KBM-7 (cell line): ENCODE data around the gene FARP1.
A peak's percentile ranks its signal among the peaks of the same experiment; 100 is the strongest.
"Not testable (repeated sequence)": the region's sequence is repeated elsewhere in the genome, so short reads cannot be mapped to it uniquely, and the experiment has no call there.

Experiments used
- DNase-seq: peaks from one replicate; pipeline ENCODE4 v3.0.0-alpha.2; 2015
- in situ Hi-C: fragments of 300-500 bp; cut with MboI; formaldehyde crosslinking; loops from 2 replicates; pipeline ENCODE4 v1.14.3; 2020; ENCODE audit warnings: low sequenced_read_pairs, low pct_unique_long_range_greater_than_20kb, mixed read lengths

Gene FARP1

GRCh38 chr13:98393873-98394272 lies 251.0 kb downstream of the FARP1 start:
- DNase-seq: no peak
- in situ Hi-C loops: no loop called here

DNA sequence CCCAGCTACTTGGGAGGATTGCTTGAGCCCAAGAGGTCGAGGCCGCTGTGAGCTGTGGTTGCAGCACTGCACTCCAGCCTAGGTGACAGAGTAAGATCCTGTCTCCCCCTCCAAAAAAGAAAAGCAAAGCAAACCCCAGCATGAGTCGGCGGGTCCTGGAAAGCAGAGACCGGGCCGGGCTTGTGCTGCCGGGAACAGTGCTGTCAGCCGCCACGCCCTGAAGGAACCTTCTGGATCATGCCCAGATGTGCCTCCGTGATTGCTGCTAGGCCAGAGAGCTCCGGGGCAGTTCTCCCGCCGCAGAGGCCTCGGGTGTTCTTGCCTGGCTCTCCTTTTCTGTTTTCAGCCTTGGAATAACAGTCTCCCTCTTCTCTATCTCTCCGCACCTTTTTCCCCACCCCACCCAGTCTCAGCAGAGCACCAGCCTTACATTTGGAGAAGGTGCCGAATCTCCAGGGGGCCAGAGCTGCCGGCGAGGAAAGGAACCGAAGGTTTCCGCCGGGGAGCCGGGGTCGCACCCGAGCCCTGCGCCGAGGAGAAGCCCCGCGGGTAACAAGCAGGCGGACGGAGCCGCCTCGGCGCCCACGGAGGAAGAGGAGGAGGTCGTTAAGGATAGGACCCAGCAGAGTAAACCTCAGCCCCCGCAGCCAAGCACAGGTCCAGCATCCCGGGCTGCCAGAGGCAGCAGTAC lies 252.1 kb downstream of the FARP1 start:
- in situ Hi-C loops: no loop called here
- DNase-seq: no peak

DNA sequence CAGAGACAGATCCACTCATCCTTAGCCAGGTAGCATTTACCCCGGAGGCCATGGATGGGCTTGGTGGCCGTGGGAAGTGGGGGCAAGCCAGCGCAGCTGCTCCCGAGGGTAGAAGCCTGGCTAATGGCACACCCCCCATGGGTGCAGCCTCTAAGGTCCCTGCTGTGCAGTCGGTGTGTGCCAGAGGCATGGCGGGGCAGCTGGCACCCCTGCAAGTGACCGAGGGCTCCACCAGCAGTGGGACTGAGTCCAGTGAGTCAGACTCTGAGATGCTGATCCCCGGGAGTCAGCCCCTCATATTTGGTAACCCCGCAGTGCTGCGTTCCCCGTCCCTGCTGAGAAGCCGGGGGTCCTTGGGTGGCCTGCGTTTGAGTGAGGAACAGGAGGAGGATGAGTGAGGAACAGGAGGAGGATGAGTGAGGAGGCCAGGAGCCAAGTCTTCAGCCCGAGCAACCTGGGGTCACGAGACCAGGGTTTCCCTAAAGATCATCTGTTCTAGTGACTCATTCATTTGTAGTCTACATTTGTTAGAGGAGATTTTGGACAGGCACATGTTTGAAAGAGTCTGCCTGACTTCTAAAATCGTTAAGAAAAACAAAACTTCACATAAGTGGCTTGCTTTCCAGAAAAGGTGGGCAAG lies 253.3 kb downstream of the FARP1 start:
- no peak for DNase-seq
- in situ Hi-C loops: no loop called here

- in situ Hi-C loops: no loop called here
- DNase-seq: no peak
These were observed 254.3 kb downstream of the FARP1 start for GRCh38 chr13:98397221-98397620.

DNA sequence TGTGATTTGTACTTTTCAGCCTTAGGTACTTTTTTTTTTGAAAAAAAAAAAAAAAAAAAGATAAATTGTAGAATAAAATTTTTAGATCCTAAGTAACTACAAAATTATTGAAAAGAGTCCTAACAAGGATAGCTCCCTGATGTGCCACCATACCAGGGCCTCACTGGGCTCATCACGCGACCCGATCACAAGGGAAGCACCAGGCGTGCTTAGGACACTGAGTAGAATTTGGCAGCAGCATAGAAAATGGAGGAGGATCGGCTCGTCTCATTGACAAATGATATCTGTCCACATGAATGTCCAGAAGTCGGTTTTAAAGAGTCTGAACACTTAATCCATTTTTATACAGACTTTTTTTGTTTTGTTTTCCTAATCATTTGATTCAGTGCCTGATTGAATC lies 255.0 kb downstream of the FARP1 start:
- DNase-seq: no peak
- in situ Hi-C loops: no loop called here

DNA sequence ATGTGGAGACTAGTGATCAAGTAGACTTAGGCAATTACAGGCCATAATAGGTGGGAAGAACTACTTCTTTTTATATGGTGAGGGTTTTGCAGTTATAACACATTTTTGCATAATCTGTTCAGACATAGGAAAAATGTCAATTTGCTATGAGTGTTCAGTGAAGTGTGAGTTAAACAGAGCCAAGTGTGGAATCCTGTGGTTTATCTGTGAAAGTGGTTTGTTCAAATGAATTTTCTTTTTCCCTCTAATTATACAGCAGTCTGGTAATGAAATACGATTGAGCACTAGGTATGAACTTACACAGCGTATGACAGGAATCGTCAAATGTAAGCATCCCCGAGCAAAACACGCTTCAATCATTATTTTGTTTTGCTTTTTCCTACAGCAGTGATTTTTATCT lies 255.7 kb downstream of the FARP1 start:
- in situ Hi-C loops: no loop called here
- no peak for DNase-seq

GRCh38 chr13:98399756-98400155 lies 256.9 kb downstream of the FARP1 start:
- in situ Hi-C loops: no loop called here
- no peak for DNase-seq

- no peak for DNase-seq
These were observed 259.0 kb downstream of the FARP1 start for GRCh38 chr13:98401934-98402333.

GRCh38 chr13:98403076-98403475 lies 260.2 kb downstream of the FARP1 start:
- DNase-seq: no peak
- in situ Hi-C loops: no loop called here

More at GRCh38 chr13:98401934-98402333, 259.0 kb downstream of the FARP1 start:
- in situ Hi-C loops: no loop called here

- peak; percentile 5 for DNase-seq
- in situ Hi-C loops: no loop called here
These were observed 262.2 kb downstream of the FARP1 start for GRCh38 chr13:98405107-98405571.

DNA sequence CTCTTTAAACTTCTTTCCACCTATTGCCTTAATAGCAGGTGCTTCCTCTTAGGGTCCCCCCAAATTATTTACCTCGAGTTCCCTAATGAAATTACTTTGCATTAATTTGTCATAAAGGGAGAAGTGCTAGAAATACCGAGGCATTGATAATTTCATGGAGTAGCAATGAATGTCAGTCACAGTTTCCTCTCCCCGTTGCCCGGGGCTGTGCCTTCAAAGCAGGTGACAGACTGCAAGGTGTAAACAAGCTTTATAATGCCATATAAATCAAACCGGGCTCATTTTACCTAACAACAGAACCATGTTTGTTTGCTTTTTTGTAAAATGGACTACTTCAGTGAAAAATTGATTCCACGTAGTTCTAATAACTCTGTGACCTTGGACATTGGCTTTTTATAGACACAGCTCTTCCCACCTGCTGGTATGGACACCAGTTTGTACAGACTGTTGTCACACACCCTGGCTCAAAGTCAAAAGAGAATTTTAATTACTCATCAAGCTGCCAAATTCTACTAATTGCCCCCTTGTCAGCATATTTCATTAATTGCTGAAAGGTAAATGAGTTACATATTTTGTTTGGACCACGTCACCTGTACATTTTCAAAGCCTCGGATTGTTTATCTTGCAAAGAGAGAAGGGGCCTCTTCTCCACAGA lies 262.9 kb downstream of the FARP1 start:
- in situ Hi-C loops: no loop called here

GRCh38 chr13:98406427-98406826 lies 263.5 kb downstream of the FARP1 start:
- DNase-seq: no peak
- in situ Hi-C loops: no loop called here

More for the DNA sequence above, 262.9 kb downstream of the FARP1 start:
- no peak for DNase-seq

GRCh38 chr13:98406971-98407370 lies 264.1 kb downstream of the FARP1 start:
- in situ Hi-C loops: no loop called here
- no peak for DNase-seq

GRCh38 chr13:98407575-98407974 lies 264.7 kb downstream of the FARP1 start:
- in situ Hi-C loops: no loop called here
- no peak for DNase-seq

DNA sequence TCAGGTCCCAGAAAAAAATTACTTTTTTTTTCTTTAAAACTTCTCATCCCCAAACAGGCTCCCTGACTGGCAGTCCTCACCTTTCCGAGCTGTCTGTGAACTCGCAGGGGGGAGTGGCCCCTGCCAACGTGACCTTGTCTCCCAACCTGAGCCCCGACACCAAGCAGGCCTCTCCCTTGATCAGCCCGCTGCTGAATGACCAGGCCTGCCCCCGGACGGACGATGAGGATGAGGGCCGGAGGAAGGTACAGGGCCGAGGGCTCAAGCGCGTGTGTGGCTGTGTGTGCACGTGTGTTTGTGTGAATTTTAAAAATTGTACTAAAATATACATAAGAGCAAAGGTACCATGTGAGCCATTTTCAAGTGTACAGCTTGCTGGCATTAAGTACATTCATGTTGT lies 266.4 kb downstream of the FARP1 start:
- DNase-seq: no peak
- in situ Hi-C loops: no loop called here

GRCh38 chr13:98410612-98411011 lies 267.7 kb downstream of the FARP1 start:
- in situ Hi-C loops: no loop called here
- no peak for DNase-seq

- in situ Hi-C loops: no loop called here
- no peak for DNase-seq
These were observed 268.1 kb downstream of the FARP1 start for GRCh38 chr13:98411013-98411412.

DNA sequence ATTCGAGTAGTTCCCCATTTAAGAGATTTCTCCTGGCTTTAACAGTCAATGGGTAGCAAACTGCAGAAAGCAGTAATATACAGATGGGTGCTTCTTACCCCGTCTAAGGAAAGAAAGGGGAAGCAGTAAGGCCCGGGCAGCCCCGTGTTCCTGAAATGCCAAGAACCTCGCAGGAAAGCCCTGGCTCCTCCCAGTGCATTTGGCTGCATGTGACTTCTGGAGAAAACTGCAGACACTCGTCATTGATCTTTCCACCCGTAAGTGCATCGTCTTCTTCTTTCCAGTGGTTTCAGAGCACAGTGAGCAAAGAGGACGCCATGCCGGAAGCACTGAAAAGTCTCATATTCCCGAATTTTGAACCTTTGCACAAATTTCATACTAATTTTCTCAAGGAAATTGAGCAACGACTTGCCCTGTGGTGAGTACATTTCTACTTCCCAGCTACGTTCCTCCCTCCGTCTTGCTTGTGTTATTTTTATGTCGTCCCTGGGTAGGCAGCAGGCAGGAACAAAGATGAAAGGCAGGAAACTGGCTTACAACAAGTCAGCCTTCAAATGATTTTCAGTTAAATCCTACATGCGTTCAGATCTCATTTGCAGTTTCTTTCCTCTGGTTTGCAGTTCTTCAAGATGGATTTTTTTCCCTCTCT lies 268.8 kb downstream of the FARP1 start:
- in situ Hi-C loops: no loop called here
- peak; percentile 62 for DNase-seq

DNA sequence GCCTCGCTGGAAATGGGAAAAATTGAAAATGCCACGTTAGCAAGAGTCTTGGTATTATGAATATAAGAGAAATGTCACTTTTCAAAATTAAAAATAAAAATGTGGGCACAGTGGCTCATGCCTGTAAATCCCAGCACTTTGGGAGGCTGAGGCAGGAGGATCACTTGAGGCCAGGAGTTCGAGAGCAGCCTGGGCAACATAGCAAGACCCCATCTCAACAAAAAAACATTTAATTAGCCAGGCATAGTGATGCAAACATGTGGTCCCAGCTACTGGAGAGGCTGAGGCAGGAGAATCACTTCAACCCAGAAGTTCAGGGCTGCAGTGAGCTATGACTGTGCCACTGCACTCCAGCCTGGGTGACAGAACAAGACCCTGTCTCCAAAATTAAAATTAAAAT lies 270.4 kb downstream of the FARP1 start:
- DNase-seq, in situ Hi-C loops: not testable (repeated sequence)

- in situ Hi-C loops: no loop called here
- DNase-seq: no peak
These were observed 270.9 kb downstream of the FARP1 start for GRCh38 chr13:98413796-98414195.
